SK-N-SH (cell line): ENCODE data around the gene RPL7A. TPM values are rescaled to one million over a fixed set of nuclear protein-coding genes. Genes with fewer than 3 reads are reported as not detected.

Experiments
- polyA plus RNA-seq, 3 experiments: library from polyadenylated mRNA; depleted of rRNA; stranded (reverse); fragments of >200 nt; gene quantifications; 2 replicates each; pipeline ENCODE4 v1.2.3, GENCODE V29; 2012
- small RNA-seq, 7 experiments: library from RNA; depleted of rRNA; stranded (forward); fragments of <200 nt; gene quantifications; one replicate each; pipeline ENCODE3, GENCODE V24; 2012

Gene RPL7A
- polyA plus RNA-seq, 1 of the 3 experiments (the other 2 are of a cell fraction) = 4,121 TPM

Small RNA genes within 50 kb of the gene (small RNA-seq; reads per million reads assigned to genes)
- gene RF00019 (0 reads per million in 7 experiments), gene SNORD24 (0 reads per million in 7 experiments), gene SNORD36A (0 reads per million in 7 experiments), gene SNORD36B (0 reads per million in 7 experiments), gene SNORD36C (0 reads per million in 7 experiments)

Other genes starting within 250 kb of the RPL7A start
- gene RALGDS, start 227.0 kb upstream of the RPL7A start, polyA plus RNA-seq (2012; rRNA removed) = 64.1 and 64.7 TPM in 2 replicates
- gene GBGT1, start 184.3 kb upstream of the RPL7A start, polyA plus RNA-seq (2012; rRNA removed) = 0.45 and 0.51 TPM in 2 replicates
- gene OBP2B, start 139.0 kb upstream of the RPL7A start, polyA plus RNA-seq (2012; rRNA removed) = not detected in 2 replicates
- gene ABO, start 73.0 kb upstream of the RPL7A start, polyA plus RNA-seq (2012; rRNA removed) = not detected in 2 replicates
- 42.1 and 44.5 TPM in 2 replicates for gene SURF6, start 12.0 kb upstream of the RPL7A start, polyA plus RNA-seq (2012; rRNA removed)
- 23.0 and 27.9 TPM in 2 replicates for gene MED22, start 87 bp upstream of the RPL7A start, polyA plus RNA-seq (2012; rRNA removed)
- 97.9 and 103 TPM in 2 replicates for gene SURF1, start 8.3 kb downstream of the RPL7A start, polyA plus RNA-seq (2012; rRNA removed)
- gene SURF2, start 8.3 kb downstream of the RPL7A start, polyA plus RNA-seq (2012; rRNA removed) = 35.7 and 46.8 TPM in 2 replicates
- 156 and 165 TPM in 2 replicates for gene SURF4, start 27.8 kb downstream of the RPL7A start, polyA plus RNA-seq (2012; rRNA removed)
- gene STKLD1, start 28.1 kb downstream of the RPL7A start, polyA plus RNA-seq (2012; rRNA removed) = 2.3 and 2.5 TPM in 2 replicates
- gene REXO4, start 69.8 kb downstream of the RPL7A start, polyA plus RNA-seq (2012; rRNA removed) = 34.2 and 37.3 TPM in 2 replicates
- 10.6 and 12.3 TPM in 2 replicates for gene ADAMTS13, start 74.1 kb downstream of the RPL7A start, polyA plus RNA-seq (2012; rRNA removed)
- gene CACFD1, start 111.8 kb downstream of the RPL7A start, polyA plus RNA-seq (2012; rRNA removed) = 15.2 and 16.8 TPM in 2 replicates
- gene SLC2A6, start 130.9 kb downstream of the RPL7A start, polyA plus RNA-seq (2012; rRNA removed) = 5.2 and 7.7 TPM in 2 replicates
- gene MYMK, start 176.7 kb downstream of the RPL7A start, polyA plus RNA-seq (2012; rRNA removed) = not detected in 2 replicates
- 0.21 and 0.31 TPM in 2 replicates for gene ADAMTSL2, start 186.5 kb downstream of the RPL7A start, polyA plus RNA-seq (2012; rRNA removed)